PC-9 (cell line): ENCODE measurements around the gene SH3BP5L. TPM values are rescaled to one million over a fixed set of nuclear protein-coding genes. Genes with fewer than 3 reads are reported as not detected.

Experiments used
- BruUV-seq: library from RNA; stranded (reverse); fragments of 400-500 nt; replicated peaks from 2 replicates; lab custom pipeline; 2021; lab: Mats Ljungman, UMichigan
- CTCF ChIA-PET: fragments of 300-600 bp; sonication (Branson Sonifier 250); formaldehyde crosslinking; loops from one replicate; lab custom pipeline; 2022; ENCODE audit warnings: antibody characterized with exemption; lab: Charles Lee
- POLR2A ChIA-PET: fragments of 300-600 bp; sonication (Branson Sonifier 250); formaldehyde crosslinking; loops from one replicate; lab custom pipeline; 2022; ENCODE audit warnings: antibody characterized with exemption; ENCODE audit not compliant: unreplicated experiment; lab: Charles Lee
- DNase-seq, 2 experiments: peaks; one replicate each; pipeline versions ENCODE4 v3.0.0 to v3.0.0-alpha.2; 2015 to 2022; ENCODE audit warnings: mixed read lengths in 1 of 2
- H2AFZ ChIP-seq: fragments of 200-600 bp; sonication (generic); 2 replicates; pipeline ENCODE4 v1.8.1; 2017; ENCODE audit warnings: antibody characterized with exemption
- H3F3A ChIP-seq: fragments of 200-600 bp; sonication (generic); 2 replicates; pipeline ENCODE4 v1.8.1; 2017; ENCODE audit warnings: antibody characterized with exemption, mild to moderate bottlenecking, low read depth; ENCODE audit not compliant: insufficient read depth
- H3K27ac ChIP-seq: fragments of 200-600 bp; sonication (generic); 2 replicates; pipeline ENCODE4 v1.6.1; 2016; ENCODE audit warnings: mixed run types
- H3K27me3 ChIP-seq: fragments of 200-600 bp; sonication (generic); 2 replicates; pipeline ENCODE4 v1.6.1; 2016; ENCODE audit warnings: low read depth, mixed run types; ENCODE audit not compliant: insufficient read depth
- H3K36me3 ChIP-seq: fragments of 200-600 bp; sonication (generic); 2 replicates; pipeline ENCODE4 v1.6.1; 2016; ENCODE audit warnings: low read depth, mixed run types
- H3K4me1 ChIP-seq: fragments of 200-600 bp; sonication (generic); replicated peaks from 2 replicates; pipeline ENCODE4 v1.6.1; 2016; ENCODE audit warnings: mixed run types; ENCODE audit not compliant: insufficient read depth
- H3K4me2 ChIP-seq: fragments of 200-600 bp; sonication (generic); 2 replicates; pipeline ENCODE4 v1.6.1; 2017; ENCODE audit warnings: mixed run types
- H3K4me3 ChIP-seq: fragments of 200-600 bp; sonication (generic); 2 replicates; pipeline ENCODE4 v1.6.1; 2016; ENCODE audit warnings: mixed run types
- H3K79me2 ChIP-seq: fragments of 200-600 bp; sonication (generic); 2 replicates; pipeline ENCODE4 v1.6.1; 2017; ENCODE audit warnings: low read depth, mixed run types
- H3K9me2 ChIP-seq: fragments of 200-600 bp; sonication (generic); 2 replicates; pipeline ENCODE4 v1.8.1; 2017; ENCODE audit warnings: mild to moderate bottlenecking; ENCODE audit not compliant: insufficient read depth
- H3K9me3 ChIP-seq: fragments of 200-600 bp; sonication (generic); 2 replicates; pipeline ENCODE4 v1.8.1; 2016; ENCODE audit warnings: low read depth; ENCODE audit not compliant: insufficient read depth
- H4K20me1 ChIP-seq: fragments of 200-600 bp; sonication (generic); 2 replicates; pipeline ENCODE4 v1.8.1; 2017; ENCODE audit not compliant: insufficient read depth
- EZH2 ChIP-seq: fragments of 200-600 bp; sonication (generic); IDR thresholded peaks from 2 replicates; pipeline ENCODE4 v1.8.0; 2017; ENCODE audit warnings: antibody characterized with exemption, low read depth
- intact Hi-C: fragments of 100-400 bp; cut with micrococcal nuclease; formaldehyde crosslinking; loops from one replicate; pipeline ENCODE4 v1.10.0; 2022; ENCODE audit not compliant: unreplicated experiment
- total RNA-seq: library from RNA; stranded (reverse); gene quantifications from 2 replicates; pipeline ENCODE4 v1.2.3, GENCODE V29; 2021
- TF ChIP-seq, protein P1 (sequence below): fragments of 200-600 bp; sonication (generic); conservative IDR thresholded peaks from 2 replicates; pipeline ENCODE4 v1.6.1; 2017; ENCODE audit warnings: mixed run types, antibody characterized with exemption, mild to moderate bottlenecking, moderate library complexity

The SH3BP5L gene
- total RNA-seq, 1 experiment from 2014 or later = 24.6 TPM

DNA sequence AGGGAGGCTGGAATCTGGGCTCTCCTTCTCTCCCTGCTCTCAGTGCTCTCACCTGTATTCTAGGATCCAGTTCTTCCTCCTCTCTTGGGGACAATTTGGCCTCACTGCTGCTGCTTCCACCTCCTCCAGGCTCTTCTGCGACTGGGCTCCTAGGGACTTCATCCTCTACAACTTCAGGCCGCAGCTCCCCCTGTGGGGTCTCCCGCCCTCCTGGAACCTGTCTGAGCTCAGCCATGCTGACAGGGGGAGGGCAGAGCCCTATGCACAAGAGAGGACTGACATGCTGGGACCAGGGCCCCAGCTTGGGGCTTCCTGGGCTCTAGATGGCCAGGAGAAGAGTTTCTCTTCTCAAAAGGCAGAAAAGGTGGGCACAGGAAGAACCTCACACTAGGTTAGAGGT, 1.0 kb downstream of the SH3BP5L start:
- ChIA-PET POLR2A (no interaction called here), CTCF (no interaction called here)
- Histone ChIP-seq H2AFZ (no peak overlapping the region), H3K9me3 (no peaks in the 10 kb centered on the region), H3K4me3 (peak overlapping the region; percentile 75), H3K4me1 (peaks cover 33% of the 10 kb centered on the region), H3F3A (peaks cover 16% of the 10 kb centered on the region), H3K9me2 (no peaks in the 10 kb centered on the region), H3K79me2 (peaks cover 22% of the 10 kb centered on the region), H4K20me1 (no peaks in the 10 kb centered on the region; the same call in 1 of the 2 replicates), H3K27me3 (no peaks in the 10 kb centered on the region), H3K36me3 (no peaks in the 10 kb centered on the region), H3K4me2 (peak overlapping the region; percentile 93), H3K27ac (no peak overlapping the region)
- DNase-seq = no peak
- no peak for TF ChIP-seq EZH2
- TF ChIP-seq, protein P1, sequence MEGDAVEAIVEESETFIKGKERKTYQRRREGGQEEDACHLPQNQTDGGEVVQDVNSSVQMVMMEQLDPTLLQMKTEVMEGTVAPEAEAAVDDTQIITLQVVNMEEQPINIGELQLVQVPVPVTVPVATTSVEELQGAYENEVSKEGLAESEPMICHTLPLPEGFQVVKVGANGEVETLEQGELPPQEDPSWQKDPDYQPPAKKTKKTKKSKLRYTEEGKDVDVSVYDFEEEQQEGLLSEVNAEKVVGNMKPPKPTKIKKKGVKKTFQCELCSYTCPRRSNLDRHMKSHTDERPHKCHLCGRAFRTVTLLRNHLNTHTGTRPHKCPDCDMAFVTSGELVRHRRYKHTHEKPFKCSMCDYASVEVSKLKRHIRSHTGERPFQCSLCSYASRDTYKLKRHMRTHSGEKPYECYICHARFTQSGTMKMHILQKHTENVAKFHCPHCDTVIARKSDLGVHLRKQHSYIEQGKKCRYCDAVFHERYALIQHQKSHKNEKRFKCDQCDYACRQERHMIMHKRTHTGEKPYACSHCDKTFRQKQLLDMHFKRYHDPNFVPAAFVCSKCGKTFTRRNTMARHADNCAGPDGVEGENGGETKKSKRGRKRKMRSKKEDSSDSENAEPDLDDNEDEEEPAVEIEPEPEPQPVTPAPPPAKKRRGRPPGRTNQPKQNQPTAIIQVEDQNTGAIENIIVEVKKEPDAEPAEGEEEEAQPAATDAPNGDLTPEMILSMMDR = no peak
- intact Hi-C loops = no loop called here
- BruUV-seq = no TSS peak

DNA sequence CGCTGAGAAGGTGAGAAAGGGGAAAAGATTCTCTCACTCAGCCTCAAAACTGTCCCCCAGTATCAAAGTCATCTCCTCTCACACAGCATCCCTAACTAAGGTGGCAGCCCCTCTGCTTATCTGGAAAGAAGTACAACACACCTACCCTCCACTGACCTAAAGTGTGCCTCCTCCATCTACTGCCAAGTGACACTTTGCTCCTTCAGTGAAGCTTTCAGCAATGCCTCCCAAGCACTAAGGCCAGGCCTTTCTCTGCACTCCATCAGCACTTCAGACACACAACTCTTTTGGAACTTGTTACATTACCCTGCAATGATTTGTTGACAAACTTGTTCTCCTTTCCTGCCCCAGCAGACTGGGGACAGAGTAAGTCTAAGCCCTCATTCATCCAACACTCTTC, 1.4 kb downstream of the SH3BP5L start:
- BruUV-seq = no TSS peak
- peaks cover 22% of the 10 kb centered on the region for H3K79me2 ChIP-seq
- no peaks in the 10 kb centered on the region for H3K9me3 ChIP-seq
- no peaks in the 10 kb centered on the region; the same call in 1 of the 2 replicates for H4K20me1 ChIP-seq
- no peak for TF ChIP-seq EZH2
- TF ChIP-seq, protein P1 = no peak
- CTCF ChIA-PET = no interaction called here
- no peak overlapping the region for H3K4me3 ChIP-seq
- H3K27me3 ChIP-seq = no peaks in the 10 kb centered on the region
- DNase-seq = no peak
- H3K27ac ChIP-seq = no peak overlapping the region
- H3K9me2 ChIP-seq = no peaks in the 10 kb centered on the region
- peaks cover 31% of the 10 kb centered on the region for H3K4me1 ChIP-seq
- H3F3A ChIP-seq = peaks cover 16% of the 10 kb centered on the region
- H3K4me2 ChIP-seq = peak overlapping the region; percentile 93
- POLR2A ChIA-PET = no interaction called here
- no peak overlapping the region for H2AFZ ChIP-seq
- no peaks in the 10 kb centered on the region for H3K36me3 ChIP-seq
- intact Hi-C loops = no loop called here

DNA sequence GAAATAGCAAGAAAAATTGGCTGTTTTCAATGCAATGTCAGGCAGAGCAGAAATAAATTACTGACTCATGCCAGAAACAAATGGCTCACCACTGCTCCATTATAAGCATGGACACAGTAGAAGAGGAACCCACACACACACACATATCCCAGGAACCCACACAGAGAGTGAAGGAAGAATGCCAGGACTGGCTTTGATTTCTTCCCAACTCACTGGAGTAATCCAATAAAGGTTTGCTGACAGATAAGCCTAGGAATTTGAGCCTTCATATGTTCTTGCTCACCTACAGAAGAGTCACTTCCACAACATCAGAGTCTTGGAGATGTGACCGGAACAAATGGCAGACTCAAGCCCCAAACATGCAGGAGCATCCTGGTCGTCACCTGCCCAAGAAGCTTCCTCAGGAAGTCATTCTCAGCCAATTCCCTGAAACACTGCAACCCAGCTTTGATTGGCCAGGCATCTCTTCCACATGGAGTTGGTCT, 2.2 kb downstream of the SH3BP5L start:
- intact Hi-C loops = loop anchor here (1.0 kb wide), 1 partner anchor 12 kb away; no protein-coding TSS in a partner anchor
- TF ChIP-seq, protein P1 = no peak
- TF ChIP-seq EZH2 = no peak
- no peak for DNase-seq
- no peaks in the 10 kb centered on the region for H3K27me3 ChIP-seq
- ChIA-PET POLR2A (no interaction called here), CTCF (no interaction called here)
- H2AFZ ChIP-seq = no peak overlapping the region
- no peak overlapping the region for H3K4me3 ChIP-seq
- no peaks in the 10 kb centered on the region for H3K36me3 ChIP-seq
- peaks cover 13% of the 10 kb centered on the region for H3F3A ChIP-seq
- peak overlapping the region; percentile 93; the same call in 1 of the 2 replicates for H3K4me2 ChIP-seq
- no TSS peak for BruUV-seq
- peaks cover 24% of the 10 kb centered on the region for H3K4me1 ChIP-seq
- H3K27ac ChIP-seq = no peak overlapping the region
- no peaks in the 10 kb centered on the region; the same call in 1 of the 2 replicates for H4K20me1 ChIP-seq
- H3K79me2 ChIP-seq = peaks cover 22% of the 10 kb centered on the region
- H3K9me2 ChIP-seq = no peaks in the 10 kb centered on the region
- no peaks in the 10 kb centered on the region for H3K9me3 ChIP-seq
